Neuronal stem cell (in vitro differentiated cells): Measurements from ENCODE around the gene SHROOM3.

ENCODE experiments used
- DNase-seq: peaks from one replicate; pipeline ENCODE4 v3.0.0-alpha.2; 2013; ENCODE audit warnings: low spot score
- H2AFZ ChIP-seq: one replicate; pipeline ENCODE4 v1.6.1; 2013; ENCODE audit warnings: mild to moderate bottlenecking, low read length, inconsistent platforms
- H2AK5ac ChIP-seq: 2 replicates; pipeline ENCODE4 v1.6.1; 2013; ENCODE audit warnings: low read depth, mild to moderate bottlenecking, inconsistent platforms, low read length, moderate library complexity, mixed read lengths
- H2BK120ac ChIP-seq: 2 replicates; pipeline ENCODE4 v1.6.1; 2013; ENCODE audit warnings: low read depth, mild to moderate bottlenecking, inconsistent platforms, low read length, moderate library complexity, mixed read lengths
- H2BK12ac ChIP-seq: one replicate; pipeline ENCODE4 v1.6.1; 2013; ENCODE audit warnings: low read length, inconsistent platforms
- H2BK15ac ChIP-seq: 2 replicates; pipeline ENCODE4 v1.6.1; 2013; ENCODE audit warnings: mild to moderate bottlenecking, low read length, inconsistent platforms, mixed read lengths
- H2BK5ac ChIP-seq: one replicate; pipeline ENCODE4 v1.6.1; 2013; ENCODE audit warnings: inconsistent platforms, mild to moderate bottlenecking, low read length, moderate library complexity
- H3K14ac ChIP-seq: one replicate; pipeline ENCODE4 v1.6.1; 2013; ENCODE audit warnings: low read length, inconsistent platforms
- H3K18ac ChIP-seq: 2 replicates; pipeline ENCODE4 v1.6.1; 2013; ENCODE audit warnings: low read length, inconsistent platforms
- H3K23ac ChIP-seq: 2 replicates; pipeline ENCODE4 v1.6.1; 2013; ENCODE audit warnings: low read depth, mild to moderate bottlenecking, mixed read lengths, low read length, inconsistent platforms; ENCODE audit not compliant: poor library complexity
- H3K27ac ChIP-seq: replicated peaks from 3 replicates; pipeline ENCODE4 v1.5.1; 2013; ENCODE audit warnings: low read length, inconsistent platforms
- H3K27me3 ChIP-seq, 3 experiments: 2 replicates each; pipeline ENCODE4 v1.6.1; 2013; ENCODE audit warnings: low read length in 3 of 3, mild to moderate bottlenecking in 2 of 3, inconsistent platforms in 1 of 3, low read depth in 1 of 3, mixed read lengths in 1 of 3, moderate library complexity in 1 of 3; ENCODE audit not compliant: control insufficient read depth in 3 of 3, insufficient read depth in 3 of 3
- H3K36me3 ChIP-seq, 2 donors: replicated peaks in 1 of 2; 2 replicates each; pipeline ENCODE4 v1.6.1; 2013; ENCODE audit warnings: low read length in 2 of 2; ENCODE audit not compliant: control insufficient read depth in 2 of 2, insufficient read depth in 2 of 2
- H3K4ac ChIP-seq: 2 replicates; pipeline ENCODE4 v1.6.1; 2013; ENCODE audit warnings: inconsistent platforms, mild to moderate bottlenecking, low read length, moderate library complexity
- H3K4me1 ChIP-seq, 2 donors: 1 replicate in 1 of 2; 2 replicates in 1 of 2; pipeline ENCODE4 v1.6.1; 2013; ENCODE audit warnings: low read length in 2 of 2, low read depth in 1 of 2; ENCODE audit not compliant: control insufficient read depth in 2 of 2, insufficient read depth in 1 of 2
- H3K4me2 ChIP-seq: one replicate; pipeline ENCODE4 v1.6.1; 2013; ENCODE audit warnings: mild to moderate bottlenecking, low read length, inconsistent platforms; ENCODE audit not compliant: insufficient read depth, poor library complexity, severe bottlenecking
- H3K4me3 ChIP-seq, 2 donors: 2 replicates each; pipeline ENCODE4 v1.5.1; 2013; ENCODE audit warnings: low read length in 2 of 2, mild to moderate bottlenecking in 2 of 2, inconsistent platforms in 1 of 2, moderate library complexity in 1 of 2
- H3K79me1 ChIP-seq: one replicate; pipeline ENCODE4 v1.6.1; 2013; ENCODE audit warnings: low read depth, mild to moderate bottlenecking, inconsistent platforms, low read length, moderate library complexity
- H3K9ac ChIP-seq: one replicate; pipeline ENCODE4 v1.6.1; 2013; ENCODE audit warnings: mild to moderate bottlenecking, low read depth, low read length, inconsistent platforms; ENCODE audit not compliant: poor library complexity
- H3K9me3 ChIP-seq, 2 donors: replicated peaks in 1 of 2; 2 replicates each; pipeline versions ENCODE3 to v1.6.1; 2013; ENCODE audit warnings: low read length in 2 of 2, mild to moderate bottlenecking in 2 of 2, inconsistent platforms in 1 of 2, low read depth in 1 of 2, mixed read lengths in 1 of 2, moderate library complexity in 1 of 2; ENCODE audit not compliant: control insufficient read depth in 2 of 2, insufficient read depth in 1 of 2
- H4K8ac ChIP-seq: one replicate; pipeline ENCODE4 v1.6.1; 2013; ENCODE audit warnings: low read depth, mild to moderate bottlenecking, inconsistent platforms, low read length, moderate library complexity
- H4K91ac ChIP-seq: one replicate; pipeline ENCODE4 v1.6.1; 2013; ENCODE audit warnings: low read length, low read depth, mild to moderate bottlenecking, inconsistent platforms; ENCODE audit not compliant: poor library complexity
- WGBS, 2 donors: extraction: QIAGEN DNeasy Blood & Tissue Kit; methylation state at CpG; one replicate each; pipeline ENCODE4 v1.1.7; 2013; ENCODE audit warnings: missing lambda C conversion rate in 2 of 2, mixed read lengths in 1 of 2; ENCODE audit not compliant: insufficient read length in 2 of 2, insufficient replicate concordance in 1 of 2; ENCODE audit errors: extremely low coverage in 2 of 2; 5-methylcytosine and 5-hydroxymethylcytosine counted together

SHROOM3 gene

GRCh38 chr4:76634220-76634619 lies 199.2 kb downstream of the SHROOM3 start:
- Histone ChIP-seq H3K36me3 (peaks cover 8 to 75% of the 10 kb centered on the region in 2 donors), H2BK15ac (no peak overlapping the region), H4K8ac (no peak overlapping the region), H2BK12ac (no peak overlapping the region), H3K4me3 (no peak overlapping the region), H3K4ac (no peak overlapping the region), H3K23ac (no peak overlapping the region), H3K4me1 (peaks cover 0 to 2% of the 10 kb centered on the region in 2 donors), H3K79me1 (no peaks in the 10 kb centered on the region), H3K9ac (no peak overlapping the region), H3K4me2 (no peak overlapping the region), H3K27me3 (no peaks in the 10 kb centered on the region), H2BK120ac (no peak overlapping the region), H4K91ac (no peak overlapping the region), H3K14ac (no peak overlapping the region), H3K18ac (no peak overlapping the region), H3K9me3 (peaks cover 0 to 9% of the 10 kb centered on the region in 2 donors), H2AK5ac (no peak overlapping the region), H3K27ac (no peak overlapping the region), H2AFZ (no peak overlapping the region), H2BK5ac (no peak overlapping the region)
- DNase-seq, result no peak
- WGBS, 2 donors, result no CpG with 5 or more reads among the region's 3 CpGs

- H3K36me3 ChIP-seq, result peaks cover 6 to 51% of the 10 kb centered on the region in 2 donors
- H2AK5ac ChIP-seq, result no peak overlapping the region
- H3K4me1 ChIP-seq, result peaks cover 0 to 4% of the 10 kb centered on the region in 2 donors
- H2BK15ac ChIP-seq, result no peak overlapping the region
- no peak overlapping the region for H2BK12ac ChIP-seq
- no peak overlapping the region for H4K8ac ChIP-seq
- H2BK5ac ChIP-seq, result no peak overlapping the region
- WGBS, 2 donors, result no CpG with 5 or more reads among the region's 5 CpGs
- H3K9me3 ChIP-seq, result peaks cover 0 to 1% of the 10 kb centered on the region in 2 donors
- H3K14ac ChIP-seq, result no peak overlapping the region
- H3K4me3 ChIP-seq, result no peak overlapping the region
- H4K91ac ChIP-seq, result no peak overlapping the region
- no peaks in the 10 kb centered on the region for H3K27me3 ChIP-seq
- no peak overlapping the region for H3K27ac ChIP-seq
- H2BK120ac ChIP-seq, result no peak overlapping the region
- H3K9ac ChIP-seq, result no peak overlapping the region
- H3K18ac ChIP-seq, result no peak overlapping the region
- no peak for DNase-seq
- no peak overlapping the region for H2AFZ ChIP-seq
- no peak overlapping the region for H3K4me2 ChIP-seq
- no peak overlapping the region for H3K23ac ChIP-seq
- H3K4ac ChIP-seq, result no peak overlapping the region
- no peaks in the 10 kb centered on the region for H3K79me1 ChIP-seq
These were observed 202.8 kb downstream of the SHROOM3 start for GRCh38 chr4:76637712-76638361.

- peak overlapping the region; percentile 21 for H3K18ac ChIP-seq
- peak overlapping the region; percentile 13 for H3K23ac ChIP-seq
- no peak overlapping the region for H4K91ac ChIP-seq
- H3K4me2 ChIP-seq, result no peak overlapping the region
- no peak overlapping the region for H2BK12ac ChIP-seq
- H3K9me3 ChIP-seq, result no peaks in the 10 kb centered on the region
- WGBS, 2 donors, result no CpG with 5 or more reads among the region's 4 CpGs
- no peak overlapping the region for H3K27ac ChIP-seq
- H2BK120ac ChIP-seq, result no peak overlapping the region
- no peak for DNase-seq
- no peak overlapping the region for H3K4ac ChIP-seq
- H2BK5ac ChIP-seq, result no peak overlapping the region
- H3K27me3 ChIP-seq, result no peaks in the 10 kb centered on the region
- no peak overlapping the region for H3K9ac ChIP-seq
- peaks cover 0 to 4% of the 10 kb centered on the region in 2 donors for H3K4me1 ChIP-seq
- no peak overlapping the region for H2AK5ac ChIP-seq
- no peak overlapping the region for H3K14ac ChIP-seq
- peaks cover 6 to 47% of the 10 kb centered on the region in 2 donors for H3K36me3 ChIP-seq
- H2BK15ac ChIP-seq, result no peak overlapping the region
- H2AFZ ChIP-seq, result no peak overlapping the region
- no peak overlapping the region for H3K4me3 ChIP-seq
- no peaks in the 10 kb centered on the region for H3K79me1 ChIP-seq
- no peak overlapping the region for H4K8ac ChIP-seq
These were observed 204.3 kb downstream of the SHROOM3 start for GRCh38 chr4:76639288-76639687.

- Histone ChIP-seq H3K27ac (no peak overlapping the region), H3K27me3 (no peaks in the 10 kb centered on the region), H2BK12ac (no peak overlapping the region), H3K4ac (no peak overlapping the region), H3K79me1 (no peaks in the 10 kb centered on the region), H4K91ac (no peak overlapping the region), H2BK5ac (no peak overlapping the region), H3K9me3 (no peaks in the 10 kb centered on the region), H2BK120ac (no peak overlapping the region), H3K4me3 (no peak overlapping the region), H4K8ac (no peak overlapping the region), H3K9ac (no peak overlapping the region), H3K4me1 (peaks cover 0 to 4% of the 10 kb centered on the region in 2 donors), H3K18ac (no peak overlapping the region), H3K4me2 (no peak overlapping the region), H2BK15ac (no peak overlapping the region), H3K23ac (no peak overlapping the region), H2AFZ (no peak overlapping the region), H3K14ac (no peak overlapping the region), H2AK5ac (no peak overlapping the region), H3K36me3 (peaks cover 5 to 50% of the 10 kb centered on the region in 2 donors)
- no CpG with 5 or more reads among the region's 6 CpGs for WGBS, 2 donors
- no peak for DNase-seq
These were observed 205.4 kb downstream of the SHROOM3 start for GRCh38 chr4:76640353-76640910.
